Trophoblast cell (in vitro differentiated cells and primary cell): ENCODE results near the gene TRMT10C.
"Not testable (repeated sequence)": the region's sequence is repeated elsewhere in the genome, so short reads cannot be mapped to it uniquely, and the experiment has no call there.

Experiments
- DNase-seq, 2 donors: peaks; one replicate each; pipeline ENCODE4 v3.0.0-alpha.2; 2016
- H2AFZ ChIP-seq: 2 replicates; pipeline ENCODE4 v1.6.1; 2013; ENCODE audit warnings: low read length, moderate library complexity, mild to moderate bottlenecking; ENCODE audit not compliant: insufficient read depth, poor library complexity
- H2AK5ac ChIP-seq: 2 replicates; pipeline ENCODE4 v1.6.1; 2013; ENCODE audit warnings: mild to moderate bottlenecking, low read length
- H2BK120ac ChIP-seq: 2 replicates; pipeline ENCODE4 v1.6.1; 2013; ENCODE audit warnings: low read length, mild to moderate bottlenecking, moderate library complexity; ENCODE audit not compliant: insufficient read depth, poor library complexity
- H2BK12ac ChIP-seq: 2 replicates; pipeline ENCODE4 v1.6.1; 2013; ENCODE audit warnings: mild to moderate bottlenecking, low read length, moderate library complexity
- H2BK5ac ChIP-seq: 2 replicates; pipeline ENCODE4 v1.6.1; 2013; ENCODE audit warnings: low read length, low read depth, moderate library complexity, mild to moderate bottlenecking; ENCODE audit not compliant: poor library complexity
- H3K14ac ChIP-seq: 2 replicates; pipeline ENCODE4 v1.6.1; 2013; ENCODE audit warnings: mild to moderate bottlenecking, low read length
- H3K18ac ChIP-seq: 2 replicates; pipeline ENCODE4 v1.6.1; 2013; ENCODE audit warnings: mild to moderate bottlenecking, low read length
- H3K23ac ChIP-seq: 2 replicates; pipeline ENCODE4 v1.6.1; 2013; ENCODE audit warnings: low read length
- H3K27ac ChIP-seq: 2 replicates; pipeline ENCODE4 v1.5.1; 2013; ENCODE audit warnings: low read depth, mild to moderate bottlenecking, inconsistent platforms, low read length, moderate library complexity
- H3K27me3 ChIP-seq: 2 replicates; pipeline ENCODE4 v1.6.1; 2013; ENCODE audit warnings: inconsistent platforms, mild to moderate bottlenecking, low read length, moderate library complexity; ENCODE audit not compliant: insufficient read depth
- H3K36me3 ChIP-seq, 2 experiments: 1 replicate in 1 of 2; 2 replicates in 1 of 2; pipeline ENCODE4 v1.6.1; 2013; ENCODE audit warnings: low read length in 2 of 2, mild to moderate bottlenecking in 2 of 2, moderate library complexity in 1 of 2; ENCODE audit not compliant: insufficient read depth in 2 of 2, control insufficient read depth in 1 of 2
- H3K4ac ChIP-seq: 2 replicates; pipeline ENCODE4 v1.6.1; 2013; ENCODE audit warnings: low read depth, mild to moderate bottlenecking, low read length, moderate library complexity
- H3K4me1 ChIP-seq, 2 experiments: 1 replicate in 1 of 2; 2 replicates in 1 of 2; pipeline ENCODE4 v1.6.1; 2013; ENCODE audit warnings: low read length in 2 of 2, mild to moderate bottlenecking in 2 of 2, moderate library complexity in 1 of 2; ENCODE audit not compliant: insufficient read depth in 2 of 2, control insufficient read depth in 1 of 2
- H3K4me2 ChIP-seq: 2 replicates; pipeline ENCODE4 v1.6.1; 2013; ENCODE audit warnings: inconsistent platforms, mild to moderate bottlenecking, low read length, moderate library complexity
- H3K4me3 ChIP-seq: 2 replicates; pipeline ENCODE4 v1.5.1; 2013; ENCODE audit warnings: mild to moderate bottlenecking, low read depth, low read length, inconsistent platforms
- H3K79me1 ChIP-seq: one replicate; pipeline ENCODE4 v1.6.1; 2013; ENCODE audit warnings: low read length
- H3K79me2 ChIP-seq: 2 replicates; pipeline ENCODE4 v1.6.1; 2013; ENCODE audit warnings: low read length, mild to moderate bottlenecking; ENCODE audit not compliant: control insufficient read depth, insufficient read depth, poor library complexity
- H3K9ac ChIP-seq: 2 replicates; pipeline ENCODE4 v1.6.1; 2013; ENCODE audit warnings: mild to moderate bottlenecking, low read length
- H3K9me3 ChIP-seq: 2 replicates; pipeline ENCODE4 v1.6.1; 2013; ENCODE audit warnings: low read depth, mild to moderate bottlenecking, control low read depth, inconsistent platforms, low read length; ENCODE audit not compliant: insufficient read depth
- H4K12ac ChIP-seq: 2 replicates; pipeline ENCODE4 v1.6.1; 2013; ENCODE audit warnings: low read depth, mild to moderate bottlenecking, low read length, moderate library complexity
- H4K8ac ChIP-seq: 2 replicates; pipeline ENCODE4 v1.6.1; 2013; ENCODE audit warnings: low read depth, mild to moderate bottlenecking, low read length, moderate library complexity
- H4K91ac ChIP-seq: one replicate; pipeline ENCODE4 v1.6.1; 2013; ENCODE audit warnings: low read depth, mild to moderate bottlenecking, low read length, moderate library complexity
- WGBS: extraction: QIAGEN DNeasy Blood & Tissue Kit; methylation state at CpG from one replicate; pipeline ENCODE4 v1.1.7; 2013; ENCODE audit warnings: missing lambda C conversion rate; ENCODE audit not compliant: insufficient read length, insufficient coverage; ENCODE audit errors: extremely low coverage; 5-methylcytosine and 5-hydroxymethylcytosine counted together

TRMT10C gene

GRCh38 chr3:101549473-101549872 lies 12.2 kb upstream of the TRMT10C start:
- Histone ChIP-seq H4K8ac (no peak overlapping the region), H3K4me1 (no peaks in the 10 kb centered on the region), H2AK5ac (no peak overlapping the region), H3K18ac (no peak overlapping the region), H3K4ac (no peak overlapping the region), H3K4me3 (no peak overlapping the region), H3K14ac (no peak overlapping the region), H3K9me3 (peaks cover 10% of the 10 kb centered on the region), H4K12ac (no peak overlapping the region), H2BK120ac (no peak overlapping the region), H3K4me2 (no peak overlapping the region), H3K27ac (no peak overlapping the region), H3K27me3 (no peaks in the 10 kb centered on the region), H3K36me3 (peaks cover 0 to 2% of the 10 kb centered on the region in 2 experiments), H3K79me2 (no peaks in the 10 kb centered on the region), H4K91ac (no peak overlapping the region), H2AFZ (no peak overlapping the region), H2BK12ac (no peak overlapping the region), H3K23ac (no peak overlapping the region), H2BK5ac (no peak overlapping the region), H3K9ac (no peak overlapping the region), H3K79me1 (no peaks in the 10 kb centered on the region)
- WGBS = no CpG with 5 or more reads among the region's 1 CpG
- no peak for DNase-seq

- H3K79me1 ChIP-seq, H3K4ac ChIP-seq: not testable (repeated sequence)
Observed at GRCh38 chr3:101551359-101552081, 10.1 kb upstream of the TRMT10C start.

GRCh38 chr3:101553381-101553780 lies 8.3 kb upstream of the TRMT10C start:
- not testable (repeated sequence) for H3K36me3 ChIP-seq, H3K27me3 ChIP-seq, H3K9ac ChIP-seq, H4K8ac ChIP-seq, H3K4me2 ChIP-seq, DNase-seq, H3K14ac ChIP-seq, H3K79me2 ChIP-seq, H3K27ac ChIP-seq, H3K18ac ChIP-seq, H3K23ac ChIP-seq, H2BK120ac ChIP-seq, H3K4me1 ChIP-seq, H3K4ac ChIP-seq, H2AK5ac ChIP-seq, H2BK5ac ChIP-seq, H3K9me3 ChIP-seq, H3K79me1 ChIP-seq, H2BK12ac ChIP-seq, H3K4me3 ChIP-seq, H2AFZ ChIP-seq, H4K12ac ChIP-seq, H4K91ac ChIP-seq
- no CpG with 5 or more reads among the region's 5 CpGs for WGBS

More at GRCh38 chr3:101551359-101552081, 10.1 kb upstream of the TRMT10C start:
- H2BK12ac ChIP-seq, DNase-seq, H3K4me3 ChIP-seq, H2AK5ac ChIP-seq, H3K9ac ChIP-seq, H4K12ac ChIP-seq, H3K27me3 ChIP-seq, H2BK120ac ChIP-seq, H4K8ac ChIP-seq, H3K79me2 ChIP-seq, H3K18ac ChIP-seq, H2AFZ ChIP-seq, H3K4me1 ChIP-seq, H3K14ac ChIP-seq, H3K36me3 ChIP-seq, H3K9me3 ChIP-seq, H3K23ac ChIP-seq, H2BK5ac ChIP-seq, H4K91ac ChIP-seq, H3K27ac ChIP-seq, H3K4me2 ChIP-seq: not testable (repeated sequence)
- WGBS = no CpG with 5 or more reads among the region's 50 CpGs

- Histone ChIP-seq H4K12ac (no peak overlapping the region), H4K8ac (no peak overlapping the region), H3K79me2 (no peaks in the 10 kb centered on the region), H3K23ac (no peak overlapping the region), H2BK5ac (no peak overlapping the region), H4K91ac (no peak overlapping the region), H3K4ac (no peak overlapping the region), H3K9ac (no peak overlapping the region), H3K14ac (no peak overlapping the region), H2AK5ac (no peak overlapping the region), H3K18ac (no peak overlapping the region), H3K27ac (no peak overlapping the region), H3K4me1 (no peaks in the 10 kb centered on the region), H3K79me1 (no peaks in the 10 kb centered on the region), H2BK12ac (no peak overlapping the region), H3K9me3 (peaks cover 5% of the 10 kb centered on the region), H2BK120ac (no peak overlapping the region), H3K27me3 (no peaks in the 10 kb centered on the region), H3K36me3 (peaks cover 0 to 2% of the 10 kb centered on the region in 2 experiments), H2AFZ (no peak overlapping the region), H3K4me2 (no peak overlapping the region), H3K4me3 (no peak overlapping the region)
- WGBS = no CpG with 5 or more reads among the region's 3 CpGs
- no peak for DNase-seq
Observed at GRCh38 chr3:101556064-101556463, 5.6 kb upstream of the TRMT10C start.
